MM.1S (cell line): ENCODE data around the gene TMTC2.

Source experiments
- EZH2 ChIP-seq: fragments of 300-600 bp; sonication (generic); optimal IDR thresholded peaks from 2 replicates; pipeline ENCODE3; 2017; ENCODE audit warnings: low read depth, mild to moderate bottlenecking, antibody characterized with exemption, low read length, mixed read lengths
- TF ChIP-seq, protein P1 (sequence below): fragments of 300-600 bp; sonication (generic); IDR thresholded peaks from 2 replicates; pipeline ENCODE4 v1.5.1; 2016; ENCODE audit warnings: antibody characterized with exemption, low read length, mixed read lengths

- no peak for TF ChIP-seq EZH2
- TF ChIP-seq, protein P1, sequence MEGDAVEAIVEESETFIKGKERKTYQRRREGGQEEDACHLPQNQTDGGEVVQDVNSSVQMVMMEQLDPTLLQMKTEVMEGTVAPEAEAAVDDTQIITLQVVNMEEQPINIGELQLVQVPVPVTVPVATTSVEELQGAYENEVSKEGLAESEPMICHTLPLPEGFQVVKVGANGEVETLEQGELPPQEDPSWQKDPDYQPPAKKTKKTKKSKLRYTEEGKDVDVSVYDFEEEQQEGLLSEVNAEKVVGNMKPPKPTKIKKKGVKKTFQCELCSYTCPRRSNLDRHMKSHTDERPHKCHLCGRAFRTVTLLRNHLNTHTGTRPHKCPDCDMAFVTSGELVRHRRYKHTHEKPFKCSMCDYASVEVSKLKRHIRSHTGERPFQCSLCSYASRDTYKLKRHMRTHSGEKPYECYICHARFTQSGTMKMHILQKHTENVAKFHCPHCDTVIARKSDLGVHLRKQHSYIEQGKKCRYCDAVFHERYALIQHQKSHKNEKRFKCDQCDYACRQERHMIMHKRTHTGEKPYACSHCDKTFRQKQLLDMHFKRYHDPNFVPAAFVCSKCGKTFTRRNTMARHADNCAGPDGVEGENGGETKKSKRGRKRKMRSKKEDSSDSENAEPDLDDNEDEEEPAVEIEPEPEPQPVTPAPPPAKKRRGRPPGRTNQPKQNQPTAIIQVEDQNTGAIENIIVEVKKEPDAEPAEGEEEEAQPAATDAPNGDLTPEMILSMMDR, result no peak
These were observed 466.5 kb downstream of the TMTC2 start for GRCh38 chr12:83153177-83153576.
